HepG2 (cell line): ENCODE results near the gene VSTM4. TPM values are rescaled to one million over a fixed set of nuclear protein-coding genes. Genes with fewer than 3 reads are reported as not detected.

ENCODE experiments used
- ATAC-seq: fragments of 200-7000 bp; cut with Tn5 transposase; 3 replicates; pipeline ENCODE4 v1.9.1; 2020; ENCODE audit warnings: mild to moderate bottlenecking, moderate library complexity
- BruUV-seq: library from RNA; stranded (reverse); fragments of 400-500 nt; replicated peaks from 2 replicates; lab custom pipeline; 2021; lab: Mats Ljungman, UMichigan
- CTCF ChIA-PET: fragments of 300-600 bp; formaldehyde crosslinking; extraction: SDS; loops from one replicate; lab custom pipeline; 2021; ENCODE audit warnings: low total read pairs, inconsistent platforms, low intra/inter-chr PET ratio; lab: Yijun Ruan, JAX
- POLR2A ChIA-PET: fragments of 350-600 bp; sonication (Branson Sonifier 250); formaldehyde crosslinking; loops from one replicate; lab custom pipeline; 2020; ENCODE audit warnings: antibody characterized with exemption, inconsistent platforms; lab: Yijun Ruan, JAX
- DNase-seq: peaks from one replicate; pipeline ENCODE4 v3.0.0-alpha.2; 2015; ENCODE audit warnings: low spot score
- FAIRE-seq: peaks from 3 replicates; lab custom pipeline; 2011; peaks lifted over from hg19 to GRCh38; lab: Jason Lieb, UNC
- H2AFZ ChIP-seq: one replicate; pipeline ENCODE4 v1.6.1; 2011; ENCODE audit warnings: low read length, inconsistent platforms
- H3K27ac ChIP-seq: fragments of 300-600 bp; 3 replicates; pipeline ENCODE4 v1.8.0; 2011; ENCODE audit warnings: mixed run types, mild to moderate bottlenecking, mixed read lengths, low read length, inconsistent platforms; ENCODE audit not compliant: insufficient read depth; ENCODE audit errors: extremely low read length
- H3K27me3 ChIP-seq, 2 experiments: fragments of 200-600 bp in 1 of 2; 2 replicates in 1 of 2; 3 replicates in 1 of 2; pipeline versions ENCODE4 v1.6.0 to v1.8.0; 2011; ENCODE audit warnings: low read length in 2 of 2, mild to moderate bottlenecking in 2 of 2, moderate library complexity in 2 of 2, inconsistent platforms in 1 of 2; ENCODE audit not compliant: insufficient read depth in 2 of 2, control insufficient read depth in 1 of 2
- H3K36me3 ChIP-seq, 2 experiments: fragments of 200-600 bp in 1 of 2; replicated peaks in 1 of 2; 2 replicates in 1 of 2; 3 replicates in 1 of 2; pipeline versions ENCODE4 v1.5.1 to v1.8.0; 2011; ENCODE audit warnings: low read length in 2 of 2, inconsistent platforms in 1 of 2; ENCODE audit not compliant: insufficient read depth in 2 of 2, control insufficient read depth in 1 of 2
- H3K4me1 ChIP-seq: 2 replicates; pipeline ENCODE4 v1.5.1; 2012; ENCODE audit warnings: low read length, inconsistent platforms; ENCODE audit not compliant: insufficient read depth
- H3K4me2 ChIP-seq: 2 replicates; pipeline ENCODE4 v1.6.0; 2011; ENCODE audit warnings: low read depth, low read length, inconsistent platforms
- H3K4me3 ChIP-seq, 3 experiments: fragments of 200-600 bp in 1 of 3; sonication (generic), shearing (Covaris generic) in 1 of 3; replicated peaks in 1 of 3; 2 replicates each; pipeline ENCODE4 v1.5.1; 2011 to 2016; ENCODE audit warnings: low read length in 3 of 3, inconsistent platforms in 2 of 3, low read depth in 2 of 3, mild to moderate bottlenecking in 2 of 3, control low read depth in 1 of 3, mixed read lengths in 1 of 3; ENCODE audit not compliant: insufficient read depth in 1 of 3
- H3K79me2 ChIP-seq: one replicate; pipeline ENCODE4 v1.6.1; 2011; ENCODE audit warnings: low read length, inconsistent platforms; ENCODE audit not compliant: insufficient read depth
- H3K9ac ChIP-seq: 2 replicates; pipeline ENCODE4 v1.6.0; 2011; ENCODE audit warnings: mild to moderate bottlenecking, low read depth, low read length, inconsistent platforms; ENCODE audit not compliant: insufficient read depth
- H3K9me3 ChIP-seq: 2 replicates; pipeline ENCODE4 v1.5.1; 2012; ENCODE audit warnings: mild to moderate bottlenecking, low read length
- H4K20me1 ChIP-seq: 2 replicates; pipeline ENCODE4 v1.6.0; 2011; ENCODE audit warnings: inconsistent platforms, mild to moderate bottlenecking, low read length, moderate library complexity; ENCODE audit not compliant: insufficient read depth
- CCAR2 ChIP-seq: fragments of 200-400 bp; formaldehyde crosslinking; optimal IDR thresholded peaks from 2 replicates; pipeline ENCODE3; 2018; ENCODE audit warnings: low read depth, mild to moderate bottlenecking, low read length, moderate library complexity
- ETV5 ChIP-seq: IDR thresholded peaks from 2 replicates; pipeline ENCODE4 v1.6.1; 2018; ENCODE audit warnings: missing biosample characterization, missing genetic modification reagents, inconsistent platforms, borderline replicate concordance
- FOSL2 ChIP-seq: sonication (generic); formaldehyde crosslinking; IDR thresholded peaks from 2 replicates; pipeline ENCODE4 v1.4.0; 2020; ENCODE audit warnings: missing genetic modification reagents
- HNRNPK ChIP-seq: fragments of 200-400 bp; formaldehyde crosslinking; IDR thresholded peaks from 2 replicates; pipeline ENCODE4 v1.6.1; 2018; ENCODE audit warnings: low read length, low read depth, moderate library complexity, mild to moderate bottlenecking; ENCODE audit not compliant: poor library complexity, severe bottlenecking
- KAT2B ChIP-seq: fragments of 150-350 bp; IDR thresholded peaks from 2 replicates; pipeline ENCODE4 v1.6.1; 2014; ENCODE audit warnings: low read depth, low read length, borderline replicate concordance
- KDM5B ChIP-seq: sonication (generic); formaldehyde crosslinking; IDR thresholded peaks from 2 replicates; pipeline ENCODE4 v1.4.0; 2020; ENCODE audit warnings: missing genetic modification reagents, mild to moderate bottlenecking, borderline replicate concordance
- NONO ChIP-seq, 2 experiments: fragments of 450-650 bp in 1 of 2; sonication (generic) in 1 of 2; formaldehyde crosslinking in 1 of 2; IDR thresholded peaks in 1 of 2; conservative IDR thresholded peaks in 1 of 2; 2 replicates each; pipeline versions ENCODE4 v1.6.1 to v1.8.0; 2017 to 2022; ENCODE audit warnings: mild to moderate bottlenecking in 1 of 2, missing genetic modification reagents in 1 of 2, moderate library complexity in 1 of 2
- PREB ChIP-seq: sonication (generic); formaldehyde crosslinking; IDR thresholded peaks from 2 replicates; pipeline ENCODE4 v1.4.0; 2020; ENCODE audit warnings: missing genetic modification reagents
- SMARCE1 ChIP-seq: fragments of 450-650 bp; IDR thresholded peaks from 2 replicates; pipeline ENCODE4 v1.6.1; 2017; ENCODE audit warnings: borderline replicate concordance
- TIGD3 ChIP-seq: sonication (generic); formaldehyde crosslinking; IDR thresholded peaks from 2 replicates; pipeline ENCODE4 v1.5.1; 2020; ENCODE audit warnings: mild to moderate bottlenecking, missing genetic modification reagents, borderline replicate concordance
- YEATS2 ChIP-seq: sonication (generic); formaldehyde crosslinking; IDR thresholded peaks from 2 replicates; pipeline ENCODE4 v1.4.0; 2020; ENCODE audit warnings: missing genetic modification reagents, borderline replicate concordance
- ZNF317 ChIP-seq: sonication (generic); formaldehyde crosslinking; IDR thresholded peaks from 2 replicates; pipeline ENCODE4 v1.5.0; 2020; ENCODE audit warnings: mild to moderate bottlenecking, missing genetic modification reagents
- ZNF460 ChIP-seq: sonication (generic); formaldehyde crosslinking; IDR thresholded peaks from 2 replicates; pipeline ENCODE4 v1.5.1; 2020; ENCODE audit warnings: missing genetic modification reagents, mild to moderate bottlenecking, borderline replicate concordance
- ZNF570 ChIP-seq: sonication (generic); formaldehyde crosslinking; IDR thresholded peaks from 2 replicates; pipeline ENCODE4 v1.4.0; 2020; ENCODE audit warnings: mild to moderate bottlenecking, missing genetic modification reagents, borderline replicate concordance
- WGBS: methylation state at CpG from one replicate; pipeline ENCODE4 v1.1.6; 2017; ENCODE audit warnings: low lambda C conversion rate; 5-methylcytosine and 5-hydroxymethylcytosine counted together
- in situ Hi-C: cut with HindIII; loops from 2 replicates; pipeline ENCODE4 v1.10.0; 2017; ENCODE audit warnings: low pct_unique_long_range_greater_than_20kb; ENCODE audit not compliant: extremely low pct_ligation_motif_present
- intact Hi-C: fragments of 100-400 bp; cut with micrococcal nuclease; formaldehyde crosslinking; loops from one replicate; pipeline ENCODE4 v1.10.0; 2022; ENCODE audit not compliant: unreplicated experiment
- polyA plus RNA-seq, 8 experiments: library from polyadenylated mRNA; depleted of rRNA in 3 of 8; stranded (reverse) in 7 of 8; unstranded in 1 of 8; fragments of >200 nt; fragmentation: Illumina TruSeq in 4 of 8; extraction: Trizol in 4 of 8; gene quantifications; 2 replicates each; pipeline versions ENCODE4 v1.2.1 to v1.2.3, GENCODE V29; 2011 to 2016; ENCODE audit warnings: low read depth in 4 of 8, missing spikeins in 1 of 8, mixed read lengths in 1 of 8; ENCODE audit not compliant: insufficient read depth in 1 of 8
- total RNA-seq, 5 experiments: library from RNA; depleted of rRNA; stranded (reverse); fragments of >200 nt; fragmentation: Illumina TruSeq; extraction: Trizol; gene quantifications; 2 replicates each; pipeline ENCODE4 v1.2.3, GENCODE V29; 2016; ENCODE audit warnings: low read depth in 1 of 5
- TF ChIP-seq, protein P1 (sequence below): sonication (generic); formaldehyde crosslinking; conservative IDR thresholded peaks from 2 replicates; pipeline ENCODE4 v1.8.0; 2022; ENCODE audit warnings: missing genetic modification reagents

VSTM4 gene
- total and polyA plus RNA-seq, 2 of the 13 experiments (the other 11 are each of a cell fraction or from before 2014, with no cell fraction given): not detected

DNA sequence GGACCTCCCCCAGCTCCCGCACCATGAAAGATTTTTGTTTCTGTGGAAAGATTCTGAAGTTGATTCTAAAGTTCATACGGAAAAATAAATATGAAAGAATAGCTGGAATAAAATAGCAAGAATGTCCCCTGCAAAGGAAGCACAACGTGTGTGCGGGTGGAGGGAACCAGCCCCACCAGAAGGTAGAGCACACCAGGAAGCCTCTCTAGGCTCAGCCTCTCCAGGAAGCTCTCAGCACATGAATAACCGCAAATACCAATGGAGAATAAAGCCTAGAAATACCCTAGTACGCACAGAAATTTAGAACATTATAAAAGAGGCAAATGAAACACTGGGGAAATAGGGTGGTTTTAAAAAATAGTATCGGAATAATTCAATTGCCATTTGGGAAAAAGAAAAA lies 43.1 kb upstream of the VSTM4 start:
- in situ Hi-C loops: no loop called here
- FAIRE-seq: no peak
- no peak for TF ChIP-seq ZNF460
- TF ChIP-seq NONO (IDR thresholded peaks at IDR 0.05): no peak
- no peak for TF ChIP-seq NONO (CRISPR knock-in tag; conservative IDR thresholded peaks at IDR 0.05)
- TF ChIP-seq ZNF570 (CRISPR knock-in tag): no peak
- TF ChIP-seq TIGD3 (CRISPR knock-in tag): no peak
- no peak for TF ChIP-seq KDM5B
- TF ChIP-seq ZNF317 (CRISPR knock-in tag): no peak
- TF ChIP-seq CCAR2: no peak
- TF ChIP-seq YEATS2 (CRISPR knock-in tag): no peak
- TF ChIP-seq PREB: no peak
- TF ChIP-seq, protein P1, sequence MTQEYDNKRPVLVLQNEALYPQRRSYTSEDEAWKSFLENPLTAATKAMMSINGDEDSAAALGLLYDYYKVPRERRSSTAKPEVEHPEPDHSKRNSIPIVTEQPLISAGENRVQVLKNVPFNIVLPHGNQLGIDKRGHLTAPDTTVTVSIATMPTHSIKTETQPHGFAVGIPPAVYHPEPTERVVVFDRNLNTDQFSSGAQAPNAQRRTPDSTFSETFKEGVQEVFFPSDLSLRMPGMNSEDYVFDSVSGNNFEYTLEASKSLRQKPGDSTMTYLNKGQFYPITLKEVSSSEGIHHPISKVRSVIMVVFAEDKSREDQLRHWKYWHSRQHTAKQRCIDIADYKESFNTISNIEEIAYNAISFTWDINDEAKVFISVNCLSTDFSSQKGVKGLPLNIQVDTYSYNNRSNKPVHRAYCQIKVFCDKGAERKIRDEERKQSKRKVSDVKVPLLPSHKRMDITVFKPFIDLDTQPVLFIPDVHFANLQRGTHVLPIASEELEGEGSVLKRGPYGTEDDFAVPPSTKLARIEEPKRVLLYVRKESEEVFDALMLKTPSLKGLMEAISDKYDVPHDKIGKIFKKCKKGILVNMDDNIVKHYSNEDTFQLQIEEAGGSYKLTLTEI (CRISPR knock-in tag): no peak
- no peak for TF ChIP-seq ETV5
- TF ChIP-seq FOSL2 (CRISPR knock-in tag): no peak
- no peak for TF ChIP-seq SMARCE1
- no peak for TF ChIP-seq KAT2B
- TF ChIP-seq HNRNPK: no peak

More for the DNA sequence above, 43.1 kb upstream of the VSTM4 start:
- Histone ChIP-seq H3K27ac (no peak overlapping the region), H3K4me1 (no peaks in the 10 kb centered on the region), H2AFZ (no peak overlapping the region), H3K4me2 (no peak overlapping the region), H3K79me2 (no peaks in the 10 kb centered on the region), H3K36me3 (no peaks in the 10 kb centered on the region), H3K9me3 (no peaks in the 10 kb centered on the region), H4K20me1 (no peaks in the 10 kb centered on the region), H3K9ac (no peak overlapping the region), H3K27me3 (no peaks in the 10 kb centered on the region; a peak in 1 of 5 replicates), H3K4me3 (no peak overlapping the region)
- intact Hi-C loops: no loop called here
- no TSS peak for BruUV-seq
- 38% methylated on average over 7 of the region's 7 CpGs for WGBS
- ATAC-seq: no peak
- POLR2A ChIA-PET: no interaction called here
- CTCF ChIA-PET: no interaction called here
- no peak for DNase-seq
